ENCODE data around the gene PSMD6. TPM values are rescaled to one million over a fixed set of nuclear protein-coding genes. Genes with fewer than 3 reads are reported as not detected.

Gene PSMD6
- total and polyA plus RNA-seq, 4 experiments from 2014 or later, result 65.7 to 152 (median 97.3) TPM

- ChIA-PET POLR2A (ENCODE audit: partially characterized antibody) (no interaction called here), CTCF (ENCODE audit: partially characterized antibody) (no interaction called here)
- Histone ChIP-seq H3K27me3 (ENCODE audit: insufficient read depth, low read length) (no peaks in the 10 kb centered on the region), H3K27ac (ENCODE audit: low read depth, low read length) (no peak overlapping the region), H3K4me1 (ENCODE audit: insufficient read depth, low read length) (no peaks in the 10 kb centered on the region), H3K36me3 (ENCODE audit: insufficient read depth, low read length) (no peaks in the 10 kb centered on the region), H3K9me3 (ENCODE audit: control insufficient read depth in 1 of 2, low read length in 2 of 2) (no peaks in the 10 kb centered on the region), H3K4me3 (ENCODE audit: low read length in 2 of 2) (no peak overlapping the region)
- no peaks in the 10 kb centered on the region for H3K4me1 Mint-ChIP-seq
- DNase-seq, result no peak
- H3K36me3 Mint-ChIP-seq, result no peaks in the 10 kb centered on the region
- peaks cover 20 to 25% of the 10 kb centered on the region in 2 donors for H3K27me3 Mint-ChIP-seq
- no peak overlapping the region for H3K4me3 Mint-ChIP-seq
- intact Hi-C loops (cut with micrococcal nuclease), result no loop called here
- no peak overlapping the region for H3K27ac Mint-ChIP-seq
- no peaks in the 10 kb centered on the region for H3K9me3 Mint-ChIP-seq
Measured at GRCh38 chr3:64063207-64063982, 40.1 kb upstream of the PSMD6 start.

GRCh38 chr3:64061628-64062027, 38.3 kb upstream of the PSMD6 start:
- H3K36me3 ChIP-seq (ENCODE audit: insufficient read depth, low read length), result no peaks in the 10 kb centered on the region
- H3K27me3 Mint-ChIP-seq, result peaks cover 27 to 31% of the 10 kb centered on the region in 2 donors

GRCh38 chr3:64059484-64060175, 36.3 kb upstream of the PSMD6 start:
- ChIA-PET CTCF (ENCODE audit: partially characterized antibody) (no interaction called here), POLR2A (ENCODE audit: partially characterized antibody) (no interaction called here)
- Histone ChIP-seq H3K27ac (ENCODE audit: low read depth, low read length) (no peak overlapping the region), H3K27me3 (ENCODE audit: insufficient read depth, low read length) (no peaks in the 10 kb centered on the region), H3K4me3 (ENCODE audit: low read length in 2 of 2) (no peak overlapping the region), H3K4me1 (ENCODE audit: insufficient read depth, low read length) (no peaks in the 10 kb centered on the region), H3K36me3 (ENCODE audit: insufficient read depth, low read length) (no peaks in the 10 kb centered on the region), H3K9me3 (ENCODE audit: control insufficient read depth in 1 of 2, low read length in 2 of 2) (no peaks in the 10 kb centered on the region)
- H3K4me1 Mint-ChIP-seq, result no peaks in the 10 kb centered on the region
- H3K36me3 Mint-ChIP-seq, result no peaks in the 10 kb centered on the region
- no peaks in the 10 kb centered on the region for H3K9me3 Mint-ChIP-seq
- H3K4me3 Mint-ChIP-seq, result no peak overlapping the region
- no peak overlapping the region for H3K27ac Mint-ChIP-seq
- intact Hi-C loops (cut with micrococcal nuclease), result no loop called here
- H3K27me3 Mint-ChIP-seq, result peaks cover 31 to 34% of the 10 kb centered on the region in 2 donors
- DNase-seq, result no peak

More at GRCh38 chr3:64061628-64062027, 38.3 kb upstream of the PSMD6 start:
- Histone ChIP-seq H3K27me3 (ENCODE audit: insufficient read depth, low read length) (no peaks in the 10 kb centered on the region), H3K27ac (ENCODE audit: low read depth, low read length) (no peak overlapping the region), H3K9me3 (ENCODE audit: control insufficient read depth in 1 of 2, low read length in 2 of 2) (no peaks in the 10 kb centered on the region), H3K4me1 (ENCODE audit: insufficient read depth, low read length) (no peaks in the 10 kb centered on the region), H3K4me3 (ENCODE audit: low read length in 2 of 2) (no peak overlapping the region)
- Mint-ChIP-seq H3K4me3 (no peak overlapping the region), H3K27ac (no peak overlapping the region), H3K36me3 (no peaks in the 10 kb centered on the region), H3K4me1 (no peaks in the 10 kb centered on the region), H3K9me3 (no peaks in the 10 kb centered on the region)
- POLR2A ChIA-PET (ENCODE audit: partially characterized antibody), result no interaction called here
- intact Hi-C loops (cut with micrococcal nuclease), result no loop called here
- DNase-seq, result no peak
- CTCF ChIA-PET (ENCODE audit: partially characterized antibody), result no interaction called here

GRCh38 chr3:64058566-64058965, 35.3 kb upstream of the PSMD6 start:
- Mint-ChIP-seq H3K27ac (no peak overlapping the region), H3K4me1 (no peaks in the 10 kb centered on the region), H3K9me3 (no peaks in the 10 kb centered on the region), H3K36me3 (no peaks in the 10 kb centered on the region), H3K4me3 (no peak overlapping the region), H3K27me3 (peaks cover 29 to 35% of the 10 kb centered on the region in 2 donors)
- H3K4me3 ChIP-seq (ENCODE audit: low read length in 2 of 2), result no peak overlapping the region
- intact Hi-C loops (cut with micrococcal nuclease), result no loop called here
- POLR2A ChIA-PET (ENCODE audit: partially characterized antibody), result no interaction called here
- CTCF ChIA-PET (ENCODE audit: partially characterized antibody), result no interaction called here
- no peaks in the 10 kb centered on the region for H3K36me3 ChIP-seq (ENCODE audit: insufficient read depth, low read length)
- no peak for DNase-seq
- no peaks in the 10 kb centered on the region for H3K9me3 ChIP-seq (ENCODE audit: control insufficient read depth in 1 of 2, low read length in 2 of 2)
- H3K4me1 ChIP-seq (ENCODE audit: insufficient read depth, low read length), result no peaks in the 10 kb centered on the region
- H3K27ac ChIP-seq (ENCODE audit: low read depth, low read length), result no peak overlapping the region
- no peaks in the 10 kb centered on the region for H3K27me3 ChIP-seq (ENCODE audit: insufficient read depth, low read length)

GRCh38 chr3:64057231-64057630, 33.9 kb upstream of the PSMD6 start:
- CTCF ChIA-PET (ENCODE audit: partially characterized antibody), result no interaction called here
- Mint-ChIP-seq H3K9me3 (no peaks in the 10 kb centered on the region), H3K4me3 (no peak overlapping the region), H3K4me1 (no peaks in the 10 kb centered on the region), H3K36me3 (no peaks in the 10 kb centered on the region), H3K27me3 (peaks cover 26 to 28% of the 10 kb centered on the region in 2 donors), H3K27ac (no peak overlapping the region)
- no peaks in the 10 kb centered on the region for H3K36me3 ChIP-seq (ENCODE audit: insufficient read depth, low read length)
- H3K4me3 ChIP-seq (ENCODE audit: low read length in 2 of 2), result no peak overlapping the region
- no peaks in the 10 kb centered on the region for H3K4me1 ChIP-seq (ENCODE audit: insufficient read depth, low read length)
- no peak for DNase-seq
- no peaks in the 10 kb centered on the region for H3K27me3 ChIP-seq (ENCODE audit: insufficient read depth, low read length)
- POLR2A ChIA-PET (ENCODE audit: partially characterized antibody), result no interaction called here
- intact Hi-C loops (cut with micrococcal nuclease), result no loop called here
- no peak overlapping the region for H3K27ac ChIP-seq (ENCODE audit: low read depth, low read length)
- H3K9me3 ChIP-seq (ENCODE audit: control insufficient read depth in 1 of 2, low read length in 2 of 2), result no peaks in the 10 kb centered on the region

- ChIA-PET CTCF (ENCODE audit: partially characterized antibody) (no interaction called here), POLR2A (ENCODE audit: partially characterized antibody) (no interaction called here)
- no peaks in the 10 kb centered on the region for H3K4me1 Mint-ChIP-seq
- Histone ChIP-seq H3K36me3 (ENCODE audit: insufficient read depth, low read length) (no peaks in the 10 kb centered on the region), H3K4me1 (ENCODE audit: insufficient read depth, low read length) (no peaks in the 10 kb centered on the region), H3K9me3 (ENCODE audit: control insufficient read depth in 1 of 2, low read length in 2 of 2) (no peaks in the 10 kb centered on the region), H3K27ac (ENCODE audit: low read depth, low read length) (no peak overlapping the region), H3K4me3 (ENCODE audit: low read length in 2 of 2) (no peak overlapping the region), H3K27me3 (ENCODE audit: insufficient read depth, low read length) (no peaks in the 10 kb centered on the region)
- intact Hi-C loops (cut with micrococcal nuclease), result no loop called here
- peaks cover 24 to 28% of the 10 kb centered on the region in 2 donors for H3K27me3 Mint-ChIP-seq
- no peaks in the 10 kb centered on the region for H3K9me3 Mint-ChIP-seq
- no peak overlapping the region for H3K27ac Mint-ChIP-seq
- H3K36me3 Mint-ChIP-seq, result no peaks in the 10 kb centered on the region
- H3K4me3 Mint-ChIP-seq, result no peak overlapping the region
- DNase-seq, result no peak
Measured at GRCh38 chr3:64056606-64057180, 33.4 kb upstream of the PSMD6 start.

- no peaks in the 10 kb centered on the region for H3K36me3 ChIP-seq (ENCODE audit: insufficient read depth, low read length)
- no peak overlapping the region for H3K27ac ChIP-seq (ENCODE audit: low read depth, low read length)
- no peak for DNase-seq
- no peak overlapping the region for H3K4me3 Mint-ChIP-seq
- H3K9me3 Mint-ChIP-seq, result no peaks in the 10 kb centered on the region
- CTCF ChIA-PET (ENCODE audit: partially characterized antibody), result no interaction called here
- intact Hi-C loops (cut with micrococcal nuclease), result no loop called here
- no peaks in the 10 kb centered on the region for H3K9me3 ChIP-seq (ENCODE audit: control insufficient read depth in 1 of 2, low read length in 2 of 2)
- H3K27me3 ChIP-seq (ENCODE audit: insufficient read depth, low read length), result no peaks in the 10 kb centered on the region
- H3K4me1 Mint-ChIP-seq, result peaks cover 0 to 4% (median 0%) of the 10 kb centered on the region in 4 donors
- H3K27me3 Mint-ChIP-seq, result peaks cover 21 to 24% of the 10 kb centered on the region in 2 donors
- no peaks in the 10 kb centered on the region for H3K4me1 ChIP-seq (ENCODE audit: insufficient read depth, low read length)
- no peaks in the 10 kb centered on the region for H3K36me3 Mint-ChIP-seq
- H3K4me3 ChIP-seq (ENCODE audit: low read length in 2 of 2), result no peak overlapping the region
- H3K27ac Mint-ChIP-seq, result no peak overlapping the region
- POLR2A ChIA-PET (ENCODE audit: partially characterized antibody), result no interaction called here
Measured at GRCh38 chr3:64055076-64055475, 31.8 kb upstream of the PSMD6 start.
